ENCODE measurements around the gene PRMT3. TPM values are rescaled to one million over a fixed set of nuclear protein-coding genes. Genes with fewer than 3 reads are reported as not detected.
"Not testable (repeated sequence)": the region's sequence is repeated elsewhere in the genome, so short reads cannot be mapped to it uniquely, and the experiment has no call there.

Gene PRMT3
- total and polyA plus RNA-seq, 2 experiments from 2014 or later = 9.8 to 11.7 TPM

DNA sequence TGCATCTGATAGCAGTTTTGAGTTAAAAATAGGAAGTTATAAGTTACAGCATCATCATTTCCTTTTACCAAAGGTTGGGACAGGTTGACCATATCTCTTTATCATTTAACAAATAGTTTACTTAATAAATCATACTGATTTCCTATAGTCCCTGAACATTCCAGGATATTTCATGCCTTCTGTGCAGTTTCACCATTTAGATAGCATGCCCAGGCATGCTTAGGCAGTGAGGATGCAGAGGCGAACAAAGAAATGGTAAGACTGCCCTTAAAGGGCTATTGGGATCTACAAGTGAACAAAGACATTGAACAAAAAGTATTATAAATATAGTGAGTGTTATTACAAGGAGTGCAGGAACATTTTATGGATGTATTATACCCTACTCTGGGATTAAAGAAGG lies 96.4 kb downstream of the PRMT3 start:
- no peaks in the 10 kb centered on the region for H4K20me1 ChIP-seq (ENCODE audit: insufficient read depth)
- no peaks in the 10 kb centered on the region for H3K9me2 ChIP-seq (ENCODE audit: insufficient read depth)
- H3F3A ChIP-seq (ENCODE audit: insufficient read depth) = no peaks in the 10 kb centered on the region
- H3K79me2 ChIP-seq (ENCODE audit: insufficient read depth) = no peaks in the 10 kb centered on the region
- 95 to 100% methylated on average over 1 of the region's 1 CpG for WGBS, 2 experiments (ENCODE audit: low coverage in 1 of 2, low lambda C conversion rate in 2 of 2, missing lambda C conversion rate in 2 of 2)
- H3K27me3 ChIP-seq (replicated peaks; ENCODE audit: insufficient read depth) = no peaks in the 10 kb centered on the region
- H3K27ac ChIP-seq = no peak overlapping the region
- no peak overlapping the region for H3K9ac ChIP-seq
- no peak overlapping the region for H3K4me2 ChIP-seq (ENCODE audit: unreplicated experiment)
- H3K36me3 ChIP-seq (ENCODE audit: low read depth) = no peaks in the 10 kb centered on the region
- no peak overlapping the region for H2AFZ ChIP-seq
- H3K4me1 ChIP-seq (ENCODE audit: insufficient read depth) = no peaks in the 10 kb centered on the region
- H3K9me3 ChIP-seq (ENCODE audit: low read depth) = no peaks in the 10 kb centered on the region
- no peak for DNase-seq
- TF ChIP-seq EZH2 (IDR thresholded peaks at IDR 0.05; ENCODE audit: insufficient read depth, poor library complexity, severe bottlenecking) (no peak), EZH2phosphoT487 (IDR thresholded peaks at IDR 0.05; ENCODE audit: insufficient read depth, low read depth) (no peak)
- in situ Hi-C loops (cut with MboI) = no loop called here
- no peak overlapping the region for H3K4me3 ChIP-seq

DNA sequence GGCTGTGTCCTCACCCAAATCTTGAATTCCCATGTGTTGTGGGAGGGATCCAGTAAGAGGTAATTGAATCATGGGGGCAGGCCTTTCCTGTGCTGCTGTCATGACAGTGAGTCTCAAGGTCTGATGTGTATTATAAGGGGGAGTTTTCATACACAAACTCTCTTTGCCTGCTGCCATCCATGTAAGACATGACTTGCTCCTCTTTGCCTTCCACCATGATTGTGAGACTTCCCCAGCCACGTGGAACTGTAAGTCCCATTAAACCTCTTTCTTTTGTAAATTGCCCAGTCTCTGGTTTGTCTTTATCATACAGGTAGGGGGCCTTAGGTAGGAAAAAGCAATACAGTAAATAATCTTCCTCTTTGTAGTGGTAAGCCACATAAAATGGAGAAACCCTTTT lies 96.9 kb downstream of the PRMT3 start:
- H2AFZ ChIP-seq; H4K20me1 ChIP-seq (ENCODE audit: insufficient read depth); H3F3A ChIP-seq (ENCODE audit: insufficient read depth); H3K4me3 ChIP-seq; H3K79me2 ChIP-seq (ENCODE audit: insufficient read depth); DNase-seq; H3K4me2 ChIP-seq (ENCODE audit: unreplicated experiment); H3K9ac ChIP-seq; H3K9me3 ChIP-seq (ENCODE audit: low read depth); H3K9me2 ChIP-seq (ENCODE audit: insufficient read depth); H3K27ac ChIP-seq; H3K27me3 ChIP-seq (replicated peaks; ENCODE audit: insufficient read depth); H3K36me3 ChIP-seq (ENCODE audit: low read depth); in situ Hi-C loops (cut with MboI); H3K4me1 ChIP-seq (ENCODE audit: insufficient read depth): not testable (repeated sequence)
- WGBS, 2 experiments (ENCODE audit: low coverage in 1 of 2, low lambda C conversion rate in 2 of 2, missing lambda C conversion rate in 2 of 2) = 100% methylated on average over 1 of the region's 1 CpG

DNA sequence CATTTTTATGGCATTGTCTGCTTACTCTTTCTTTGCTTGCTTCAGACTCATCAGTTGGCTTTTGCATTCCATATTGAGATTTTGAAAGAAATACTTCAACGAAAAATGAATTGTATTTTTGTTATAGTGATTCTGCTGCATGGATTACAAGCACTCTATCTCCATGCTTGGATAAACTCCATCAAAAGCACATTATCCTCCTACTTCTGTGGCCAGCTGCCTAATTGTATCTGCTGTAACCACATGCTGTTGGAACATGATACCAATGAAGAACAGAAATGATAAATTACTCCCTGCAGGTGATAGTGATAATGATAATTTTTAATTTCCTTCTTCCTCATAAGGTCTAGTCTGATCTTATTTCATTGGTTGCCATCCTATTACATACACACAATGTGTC lies 100.8 kb downstream of the PRMT3 start:
- Histone ChIP-seq H3K4me3 (no peak overlapping the region), H3K9me3 (ENCODE audit: low read depth) (no peaks in the 10 kb centered on the region), H3K9me2 (ENCODE audit: insufficient read depth) (no peaks in the 10 kb centered on the region), H2AFZ (no peak overlapping the region), H3K36me3 (ENCODE audit: low read depth) (no peaks in the 10 kb centered on the region), H3F3A (ENCODE audit: insufficient read depth) (no peaks in the 10 kb centered on the region), H3K27me3 (replicated peaks; ENCODE audit: insufficient read depth) (no peaks in the 10 kb centered on the region), H4K20me1 (ENCODE audit: insufficient read depth) (no peaks in the 10 kb centered on the region), H3K4me2 (ENCODE audit: unreplicated experiment) (no peak overlapping the region), H3K27ac (no peak overlapping the region), H3K9ac (no peak overlapping the region), H3K79me2 (ENCODE audit: insufficient read depth) (no peaks in the 10 kb centered on the region), H3K4me1 (ENCODE audit: insufficient read depth) (no peaks in the 10 kb centered on the region)
- TF ChIP-seq EZH2phosphoT487 (IDR thresholded peaks at IDR 0.05; ENCODE audit: insufficient read depth, low read depth) (no peak), EZH2 (IDR thresholded peaks at IDR 0.05; ENCODE audit: insufficient read depth, poor library complexity, severe bottlenecking) (no peak)
- in situ Hi-C loops (cut with MboI) = no loop called here
- WGBS, 2 experiments (ENCODE audit: low coverage in 1 of 2, low lambda C conversion rate in 2 of 2, missing lambda C conversion rate in 2 of 2) = 0 to 13% methylated on average over 1 of the region's 1 CpG
- DNase-seq = no peak

DNA sequence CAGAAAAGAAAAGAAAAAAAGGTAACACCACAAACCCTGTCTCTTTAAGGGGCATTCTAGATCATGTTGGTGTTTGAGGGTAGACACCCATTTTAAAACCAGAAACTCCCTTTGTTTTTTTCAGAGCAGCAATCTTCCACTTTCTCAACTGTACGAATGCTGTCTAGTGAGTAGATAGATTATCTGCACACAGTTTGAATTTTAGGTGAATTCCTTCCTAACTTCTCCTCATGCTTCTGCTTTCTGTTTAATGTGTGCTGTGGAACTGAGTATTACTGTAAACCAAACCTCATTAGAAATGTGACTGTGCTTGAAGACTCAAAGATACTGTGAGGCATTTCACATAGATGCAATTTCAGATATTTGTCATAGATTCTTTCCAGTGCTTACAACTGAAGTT lies 102.4 kb downstream of the PRMT3 start:
- H3K79me2 ChIP-seq (ENCODE audit: insufficient read depth) = no peaks in the 10 kb centered on the region
- TF ChIP-seq EZH2phosphoT487 (IDR thresholded peaks at IDR 0.05; ENCODE audit: insufficient read depth, low read depth) (no peak), EZH2 (IDR thresholded peaks at IDR 0.05; ENCODE audit: insufficient read depth, poor library complexity, severe bottlenecking) (no peak)
- no peak overlapping the region for H2AFZ ChIP-seq
- no peaks in the 10 kb centered on the region for H3K4me1 ChIP-seq (ENCODE audit: insufficient read depth)
- no peaks in the 10 kb centered on the region for H3K9me2 ChIP-seq (ENCODE audit: insufficient read depth)
- no peaks in the 10 kb centered on the region for H3K9me3 ChIP-seq (ENCODE audit: low read depth)
- H4K20me1 ChIP-seq (ENCODE audit: insufficient read depth) = no peaks in the 10 kb centered on the region
- no peaks in the 10 kb centered on the region for H3K36me3 ChIP-seq (ENCODE audit: low read depth)
- in situ Hi-C loops (cut with MboI) = no loop called here
- no peak for DNase-seq
- H3K27me3 ChIP-seq (replicated peaks; ENCODE audit: insufficient read depth) = no peaks in the 10 kb centered on the region
- no peak overlapping the region for H3K27ac ChIP-seq
- H3K4me3 ChIP-seq = no peak overlapping the region
- H3F3A ChIP-seq (ENCODE audit: insufficient read depth) = no peaks in the 10 kb centered on the region
- H3K9ac ChIP-seq = no peak overlapping the region
- H3K4me2 ChIP-seq (ENCODE audit: unreplicated experiment) = no peak overlapping the region
- 95 to 100% methylated on average over 1 of the region's 1 CpG for WGBS, 2 experiments (ENCODE audit: low coverage in 1 of 2, low lambda C conversion rate in 2 of 2, missing lambda C conversion rate in 2 of 2)

DNA sequence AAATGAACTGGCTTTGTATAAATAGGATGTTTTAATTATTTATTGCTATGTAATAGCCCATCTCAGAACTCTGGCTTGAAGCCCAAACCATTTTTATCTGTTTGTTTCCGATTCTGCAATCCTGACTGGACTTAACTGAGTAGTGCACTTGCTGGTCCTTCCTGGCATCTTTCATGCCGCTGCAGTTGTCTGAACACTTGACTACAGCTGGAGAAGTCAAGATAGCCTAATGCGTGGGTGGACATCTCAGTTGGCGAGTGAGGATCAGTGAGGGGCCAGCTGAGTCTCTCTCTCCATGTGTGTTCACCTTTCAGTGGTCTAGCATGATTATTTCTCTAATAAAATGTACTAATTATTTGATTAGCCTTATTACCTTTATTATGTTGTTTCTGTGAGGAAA lies 105.8 kb downstream of the PRMT3 start:
- no peaks in the 10 kb centered on the region for H3K9me3 ChIP-seq (ENCODE audit: low read depth)
- no peaks in the 10 kb centered on the region for H4K20me1 ChIP-seq (ENCODE audit: insufficient read depth)
- H3F3A ChIP-seq (ENCODE audit: insufficient read depth) = no peaks in the 10 kb centered on the region
- in situ Hi-C loops (cut with MboI) = no loop called here
- no peaks in the 10 kb centered on the region for H3K27me3 ChIP-seq (replicated peaks; ENCODE audit: insufficient read depth)
- WGBS, 2 experiments (ENCODE audit: low coverage in 1 of 2, low lambda C conversion rate in 2 of 2, missing lambda C conversion rate in 2 of 2) = 96 to 99% methylated on average over 4 of the region's 4 CpGs
- no peak overlapping the region for H3K4me2 ChIP-seq (ENCODE audit: unreplicated experiment)
- no peaks in the 10 kb centered on the region for H3K4me1 ChIP-seq (ENCODE audit: insufficient read depth)
- no peaks in the 10 kb centered on the region for H3K36me3 ChIP-seq (ENCODE audit: low read depth)
- TF ChIP-seq EZH2 (IDR thresholded peaks at IDR 0.05; ENCODE audit: insufficient read depth, poor library complexity, severe bottlenecking) = no peak
- TF ChIP-seq EZH2phosphoT487 (IDR thresholded peaks at IDR 0.05; ENCODE audit: insufficient read depth, low read depth) = no peak
- no peaks in the 10 kb centered on the region for H3K79me2 ChIP-seq (ENCODE audit: insufficient read depth)
- H3K27ac ChIP-seq = no peak overlapping the region
- H3K9ac ChIP-seq = no peak overlapping the region
- no peaks in the 10 kb centered on the region for H3K9me2 ChIP-seq (ENCODE audit: insufficient read depth)
- DNase-seq = no peak
- H3K4me3 ChIP-seq = no peak overlapping the region
- H2AFZ ChIP-seq = no peak overlapping the region

All from GM23248 (cell line).